GM12891 (cell line): ENCODE results near the gene MAPKAPK5.

Source experiments
- POLR2A ChIP-seq: IDR thresholded peaks from 2 replicates; pipeline ENCODE4 v1.6.1; 2011; ENCODE audit warnings: low read depth, low read length, control low read depth
- POLR2AphosphoS5 ChIP-seq: IDR thresholded peaks from 2 replicates; pipeline ENCODE4 v1.6.1; 2011; ENCODE audit warnings: low read depth, low read length, control low read depth
- POU2F2 ChIP-seq: IDR thresholded peaks from 2 replicates; pipeline ENCODE4 v1.6.1; 2011; ENCODE audit warnings: low read depth, mild to moderate bottlenecking, control low read depth, low read length, moderate library complexity
- TAF1 ChIP-seq: IDR thresholded peaks from 2 replicates; pipeline ENCODE4 v1.6.1; 2011; ENCODE audit warnings: low read depth, low read length, control low read depth

GRCh38 chr12:111819191-111820158, 22.6 kb upstream of the MAPKAPK5 start:
- no peak for TF ChIP-seq TAF1
- no peak for TF ChIP-seq POLR2A
- no peak for TF ChIP-seq POLR2AphosphoS5
- TF ChIP-seq POU2F2, result no peak
